ENCODE data around the gene CBLC. TPM values are rescaled to one million over a fixed set of nuclear protein-coding genes. Genes with fewer than 3 reads are reported as not detected.

The CBLC gene
- total and polyA plus RNA-seq, 10 of the 15 experiments (the other 5 are each of a cell fraction or from before 2014, with no cell fraction given), result not detected

- Histone ChIP-seq H3K27me3 (replicated peaks in 1 of 2; ENCODE audit: control insufficient read depth in 2 of 2, insufficient read depth in 2 of 2, low read length in 1 of 2) (no peaks in the 10 kb centered on the region), H2AFZ (ENCODE audit: control insufficient read depth, low read depth, low read length) (no peak overlapping the region), H3K9me3 (replicated peaks; ENCODE audit: control insufficient read depth, insufficient read depth, low read length) (no peaks in the 10 kb centered on the region), H3K4me2 (ENCODE audit: control insufficient read depth, insufficient read depth) (no peak overlapping the region), H3K9ac (ENCODE audit: control insufficient read depth, insufficient read depth, low read length) (no peak overlapping the region), H3K27ac (ENCODE audit: control insufficient read depth, insufficient read depth) (no peak overlapping the region), H3K36me3 (ENCODE audit: control insufficient read depth in 2 of 2, insufficient read depth in 2 of 2, low read length in 1 of 2) (peaks cover 3 to 11% of the 10 kb centered on the region in 2 experiments; a peak in 3 of 4 replicates), H4K20me1 (ENCODE audit: control insufficient read depth, insufficient read depth) (no peaks in the 10 kb centered on the region), H3K4me1 (ENCODE audit: control insufficient read depth, insufficient read depth, low read length) (peaks cover 15% of the 10 kb centered on the region), H3K79me2 (ENCODE audit: control insufficient read depth, insufficient read depth, low read length) (peaks cover 22% of the 10 kb centered on the region), H3K4me3 (no peak overlapping the region)
- ATAC-seq (no peak), FAIRE-seq (no peak), DNase-seq (ENCODE audit: low read depth, low spot score) (no peak)
- ChIA-PET SMC1A (ENCODE audit: uncharacterized antibody, unreplicated experiment) (interaction anchor here (1.5 kb wide), 1 partner anchor 10 kb away, joined by 6 read pairs; no protein-coding TSS in a partner anchor), CTCF (interaction anchor here (1.6 kb wide), 1 partner anchor 35 kb away, joined by 4 read pairs; no protein-coding TSS in a partner anchor), RAD21 (ENCODE audit: unreplicated experiment) (interaction anchor here (0.9 kb wide), 1 partner anchor 33 kb away, joined by 3 read pairs; no protein-coding TSS in a partner anchor), POLR2A (interaction anchor here (1.3 kb wide), 1 partner anchor 10 kb away, joined by 4 read pairs; no protein-coding TSS in a partner anchor)
- 95% methylated on average over 42 of the region's 53 CpGs for WGBS (ENCODE audit: insufficient coverage, insufficient replicate concordance, low lambda C conversion rate, missing lambda C conversion rate)
- no TSS peak for BruUV-seq (replicated peaks)
- intact Hi-C loops (cut with micrococcal nuclease; ENCODE audit: unreplicated experiment) (no loop called here), in situ Hi-C loops (cut with MboI) (no loop called here)
- TF ChIP-seq HDGF (IDR thresholded peaks at IDR 0.05), result no peak
- no peak for TF ChIP-seq SRF (IDR thresholded peaks at IDR 0.05; ENCODE audit: low read depth in 2 of 2, low read length in 2 of 2)
- TF ChIP-seq E4F1 (IDR thresholded peaks at IDR 0.05; ENCODE audit: borderline replicate concordance, partially characterized antibody), result no peak
- no peak for TF ChIP-seq IRF5 (IDR thresholded peaks at IDR 0.05; ENCODE audit: borderline replicate concordance)
- TF ChIP-seq NFXL1 (IDR thresholded peaks at IDR 0.05; ENCODE audit: borderline replicate concordance), result no peak
- no peak for TF ChIP-seq BCLAF1 (IDR thresholded peaks at IDR 0.05)
- TF ChIP-seq WRNIP1 (IDR thresholded peaks at IDR 0.05; ENCODE audit: borderline replicate concordance, low read depth, low read length), result no peak
- no peak for TF ChIP-seq POLR2AphosphoS2 (IDR thresholded peaks at IDR 0.05; ENCODE audit: low read depth, low read length)
- no peak for TF ChIP-seq MEF2A (IDR thresholded peaks at IDR 0.05; ENCODE audit: insufficient read depth, low read depth, low read length)
- TF ChIP-seq JUND (IDR thresholded peaks at IDR 0.05; ENCODE audit: low read depth, low read length), result no peak
- no peak for TF ChIP-seq HSF1 (IDR thresholded peaks at IDR 0.05; ENCODE audit: low read depth, low read length)
- no peak for TF ChIP-seq SMC3 (IDR thresholded peaks at IDR 0.05; ENCODE audit: borderline replicate concordance, low read length)
- no peak for TF ChIP-seq TCF3 (IDR thresholded peaks at IDR 0.05; ENCODE audit: borderline replicate concordance, insufficient read depth, low read depth, low read length)
Measured at GRCh38 chr19:44757057-44757734, 20.5 kb upstream of the CBLC start.

Data from GM12878 (cell line).